NCI-H1092 (cell line): Measurements from ENCODE around the gene NOS3.
A peak's percentile ranks its signal among the peaks of the same experiment; 100 is the strongest.

Experiments used
- DNase-seq: peaks from one replicate; lab custom pipeline; 2025; lab: John Stamatoyannopoulos, UW

NOS3 gene

DNA sequence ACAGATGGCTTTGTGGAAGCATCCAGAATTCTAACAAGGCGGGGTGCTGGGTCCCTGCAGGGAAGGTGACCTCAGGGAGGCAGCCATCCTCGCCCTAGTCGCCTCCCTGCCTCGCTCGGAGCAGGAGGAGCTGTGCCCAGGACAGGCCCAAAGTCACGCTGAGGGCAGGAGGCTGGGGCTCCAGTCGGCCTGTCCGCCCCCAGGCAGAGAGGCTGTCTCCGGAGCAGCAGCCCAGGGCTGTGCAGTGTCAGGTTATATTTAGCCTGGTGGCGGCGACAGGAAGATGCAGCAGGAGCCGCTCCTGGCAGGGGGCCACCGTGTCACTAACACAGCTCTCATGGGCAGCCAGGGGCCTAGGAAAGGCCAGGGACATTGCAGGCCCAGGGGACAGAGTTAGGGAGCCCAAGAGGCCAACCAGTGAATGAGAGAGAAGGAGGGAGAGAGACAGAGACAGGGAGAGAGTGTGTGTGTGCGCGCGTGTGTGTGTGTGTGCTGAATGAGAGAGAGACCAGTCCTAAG, 26.2 kb upstream of the NOS3 start:
- DNase-seq = peak; percentile 17

DNA sequence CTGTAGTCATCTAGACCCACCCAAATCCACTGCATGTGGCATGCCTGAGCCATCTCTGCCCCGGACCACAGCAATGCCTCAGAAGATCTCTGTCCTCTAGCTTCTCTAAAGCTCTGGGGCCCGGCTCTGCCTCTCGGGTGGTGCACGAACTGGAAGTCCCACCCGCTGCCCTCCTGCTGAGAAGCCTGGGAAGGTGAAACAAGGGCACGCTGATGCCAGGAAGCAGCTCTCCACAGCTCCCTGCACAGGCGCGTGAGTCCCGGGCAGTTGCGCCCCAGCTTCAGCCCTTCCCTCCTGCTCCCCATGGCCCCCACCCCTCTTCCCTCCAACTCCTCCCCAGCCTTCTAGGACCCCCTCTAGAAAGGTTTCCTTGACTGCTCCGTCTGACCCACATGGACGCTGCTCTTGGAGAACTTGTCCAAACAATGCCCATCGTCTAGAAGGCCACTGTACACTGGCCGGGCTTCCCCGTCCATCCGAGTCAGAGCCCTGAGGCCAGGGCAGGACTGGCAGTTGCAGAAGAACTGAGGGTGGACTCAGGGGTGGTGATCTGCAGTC, 25.5 kb upstream of the NOS3 start:
- DNase-seq = no peak

DNA sequence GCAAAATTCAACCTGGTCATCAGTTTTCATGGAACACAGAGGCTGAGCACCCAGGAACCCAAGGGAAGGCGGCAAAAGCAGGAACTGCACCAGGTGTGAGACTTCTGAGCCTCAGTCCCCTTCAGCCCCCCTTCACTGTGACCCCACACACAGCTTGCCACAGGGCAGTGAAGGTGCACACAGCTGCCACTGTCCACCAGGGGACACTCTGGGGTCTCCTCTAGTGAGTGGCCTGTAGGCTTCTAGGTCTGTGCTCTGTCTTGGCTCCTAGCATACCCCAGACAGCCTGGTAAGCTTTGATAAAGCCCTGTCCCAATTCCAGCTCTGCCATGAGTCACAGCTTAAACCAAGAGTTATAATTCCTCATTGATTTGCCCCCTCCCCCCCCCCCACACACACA, 24.8 kb upstream of the NOS3 start:
- no peak for DNase-seq

DNA sequence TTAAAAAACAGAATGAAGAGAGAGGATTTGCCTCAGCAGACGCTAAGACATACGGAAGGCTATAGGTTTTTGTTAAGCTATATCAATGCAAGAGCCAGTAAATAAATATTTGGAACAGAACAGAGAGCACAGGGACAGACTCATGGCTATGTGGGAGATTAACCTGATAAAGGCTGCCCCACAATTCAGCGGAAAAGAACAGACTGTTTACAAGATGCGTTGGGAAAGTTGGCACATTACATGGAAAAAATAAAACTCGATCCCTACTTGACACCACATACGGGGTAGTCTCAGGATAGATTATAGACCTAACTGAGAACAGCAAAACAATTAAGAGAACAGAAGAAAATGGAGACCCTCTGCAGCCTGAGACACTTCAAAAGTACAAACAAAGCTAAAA, 23.5 kb upstream of the NOS3 start:
- no peak for DNase-seq

- no peak for DNase-seq
Measured at GRCh38 chr7:150968056-150968733, 22.6 kb upstream of the NOS3 start.

- DNase-seq = peak; percentile 38
Measured at GRCh38 chr7:150968734-150969372, 22.0 kb upstream of the NOS3 start.

GRCh38 chr7:150969475-150969874, 21.3 kb upstream of the NOS3 start:
- peak; percentile 83 for DNase-seq

DNA sequence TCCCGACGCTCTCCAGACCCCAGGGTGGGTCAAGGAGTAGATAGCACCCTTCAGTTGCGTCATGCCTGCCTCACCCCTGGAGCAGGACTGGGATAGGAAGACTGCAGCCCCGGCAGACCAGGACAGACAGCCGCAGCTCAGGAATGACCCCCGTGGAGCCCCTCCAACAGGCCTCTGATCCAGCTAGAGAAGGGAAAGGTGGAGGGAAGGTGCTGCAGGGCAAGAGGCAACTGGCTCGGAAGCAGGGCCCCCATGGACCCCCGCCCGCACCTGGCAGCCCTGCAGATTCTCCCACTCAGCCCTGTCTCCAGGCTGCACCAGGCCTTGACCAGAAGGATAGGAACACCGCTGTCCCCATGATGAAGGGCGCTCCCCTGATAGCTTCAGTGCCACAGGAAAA, 20.4 kb upstream of the NOS3 start:
- no peak for DNase-seq

DNA sequence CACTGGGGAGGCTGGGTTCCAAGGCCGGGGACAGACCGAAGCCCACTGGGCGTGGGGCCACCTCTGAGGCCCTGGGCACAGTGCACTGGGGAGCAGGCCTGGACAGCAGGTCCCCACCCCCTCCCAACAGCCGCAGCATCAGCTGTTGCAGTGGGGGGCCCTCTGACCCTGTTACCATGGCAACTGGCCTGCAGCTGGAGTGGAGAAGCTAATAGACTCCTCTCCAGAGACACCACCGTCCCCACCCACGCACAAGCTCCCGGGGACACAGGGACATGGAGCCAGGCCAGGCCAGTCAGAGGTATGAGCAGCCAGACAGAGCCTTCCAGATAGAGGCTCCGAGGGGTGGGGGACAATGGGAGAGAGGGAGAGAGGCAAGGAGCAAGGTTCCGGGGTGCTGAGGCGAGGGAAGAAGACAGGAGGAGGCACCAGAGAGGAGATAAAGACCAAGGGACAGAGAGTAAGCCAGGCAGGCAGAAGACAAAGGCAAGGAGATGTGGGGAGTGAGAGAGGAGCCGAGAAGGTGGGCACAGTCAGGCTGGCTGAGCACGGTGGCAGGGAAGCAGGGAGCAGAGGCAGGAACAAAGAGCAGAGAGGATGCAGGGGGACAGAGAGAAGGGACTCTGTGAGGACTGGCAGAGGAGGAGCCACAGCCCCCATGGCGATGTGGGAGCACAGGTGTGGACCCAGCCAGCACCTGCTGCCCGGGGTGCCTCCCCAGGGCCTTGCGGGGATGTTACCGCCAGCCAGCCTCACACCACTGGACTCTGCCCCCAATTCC, 19.4 kb upstream of the NOS3 start:
- DNase-seq = peak; percentile 61

DNA sequence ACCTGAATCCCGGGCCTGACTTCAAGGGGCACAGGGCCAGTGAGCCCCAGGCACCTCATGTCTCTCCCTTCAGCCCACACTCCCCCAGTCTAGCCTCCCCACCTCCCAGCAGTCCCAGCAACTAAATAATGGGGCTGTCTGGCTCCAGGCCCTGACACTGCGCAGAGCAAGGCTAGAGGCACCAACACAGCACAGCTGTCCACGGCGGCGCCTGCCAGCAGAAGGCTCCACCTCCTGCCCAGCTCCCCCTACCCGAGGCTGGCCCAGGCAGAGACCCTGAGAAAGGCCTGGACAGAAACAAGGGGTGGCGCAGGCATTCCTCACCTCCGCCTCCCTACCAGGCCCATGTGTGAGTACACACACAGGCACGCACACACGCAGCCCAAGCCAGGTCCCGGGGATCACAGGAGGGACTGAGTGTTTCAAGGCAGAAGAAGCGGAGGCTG, 18.8 kb upstream of the NOS3 start:
- peak; percentile 73 for DNase-seq

DNA sequence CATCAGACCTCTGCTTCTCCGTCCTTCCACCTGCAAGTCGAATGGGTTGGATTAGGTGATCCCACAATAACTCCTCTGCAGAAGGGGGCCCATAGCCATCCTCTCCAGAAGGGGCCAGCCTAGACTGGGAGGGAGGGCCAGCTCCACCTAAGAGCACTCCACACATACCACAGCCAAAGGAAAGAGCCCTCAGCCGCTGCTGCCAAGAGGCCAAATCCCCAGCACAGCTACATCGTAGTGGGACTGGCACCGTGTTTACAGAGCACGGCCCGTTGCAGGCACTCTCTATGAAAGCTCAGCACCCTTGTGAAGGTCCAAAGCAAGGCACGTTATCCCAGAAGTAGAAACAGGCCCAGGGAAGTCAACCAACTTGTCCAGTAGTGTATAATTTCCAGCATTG, 18.1 kb upstream of the NOS3 start:
- no peak for DNase-seq

- peak; percentile 40 for DNase-seq
Measured at GRCh38 chr7:150973571-150974451, 17.0 kb upstream of the NOS3 start.

- peak; percentile 56 for DNase-seq
Measured at GRCh38 chr7:150974468-150975391, 16.1 kb upstream of the NOS3 start.

DNA sequence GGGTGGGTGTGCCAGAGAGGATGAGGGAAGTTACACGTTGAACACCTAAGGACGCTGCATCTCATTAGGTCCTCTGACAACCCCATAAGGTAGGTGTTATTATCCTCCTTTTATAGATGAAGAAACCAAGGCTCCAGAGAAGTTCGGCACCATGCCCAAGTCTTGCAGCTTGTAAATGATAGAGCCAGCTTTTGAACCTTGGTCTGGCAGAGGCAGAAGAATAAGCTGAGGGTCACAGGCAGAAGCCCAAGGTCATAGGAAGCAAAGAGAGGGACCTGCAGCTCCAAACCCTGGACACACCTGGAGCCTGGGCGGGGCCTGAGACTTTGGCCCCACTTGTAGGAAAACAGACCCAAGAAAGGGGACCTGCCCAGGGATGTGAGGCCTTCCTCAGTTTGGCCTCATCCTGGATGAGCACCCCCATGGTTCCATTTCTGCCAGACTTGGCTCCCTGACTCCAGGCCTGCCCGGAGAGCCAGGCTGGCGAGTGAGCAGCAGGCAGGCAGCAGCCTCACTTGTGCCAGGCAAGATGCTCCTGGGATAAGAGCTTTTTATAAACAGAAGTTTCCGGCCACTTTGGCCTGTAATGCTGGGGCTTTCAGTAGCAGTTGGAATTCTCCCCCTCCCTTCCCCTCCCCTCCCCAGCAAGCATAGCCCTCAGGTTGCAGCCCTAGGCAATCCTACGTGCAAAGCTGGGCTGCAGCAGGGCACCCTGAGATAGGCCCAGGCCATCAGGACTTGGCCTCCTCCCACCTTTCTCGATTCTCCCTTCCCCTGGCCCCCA, 15.1 kb upstream of the NOS3 start:
- no peak for DNase-seq

DNA sequence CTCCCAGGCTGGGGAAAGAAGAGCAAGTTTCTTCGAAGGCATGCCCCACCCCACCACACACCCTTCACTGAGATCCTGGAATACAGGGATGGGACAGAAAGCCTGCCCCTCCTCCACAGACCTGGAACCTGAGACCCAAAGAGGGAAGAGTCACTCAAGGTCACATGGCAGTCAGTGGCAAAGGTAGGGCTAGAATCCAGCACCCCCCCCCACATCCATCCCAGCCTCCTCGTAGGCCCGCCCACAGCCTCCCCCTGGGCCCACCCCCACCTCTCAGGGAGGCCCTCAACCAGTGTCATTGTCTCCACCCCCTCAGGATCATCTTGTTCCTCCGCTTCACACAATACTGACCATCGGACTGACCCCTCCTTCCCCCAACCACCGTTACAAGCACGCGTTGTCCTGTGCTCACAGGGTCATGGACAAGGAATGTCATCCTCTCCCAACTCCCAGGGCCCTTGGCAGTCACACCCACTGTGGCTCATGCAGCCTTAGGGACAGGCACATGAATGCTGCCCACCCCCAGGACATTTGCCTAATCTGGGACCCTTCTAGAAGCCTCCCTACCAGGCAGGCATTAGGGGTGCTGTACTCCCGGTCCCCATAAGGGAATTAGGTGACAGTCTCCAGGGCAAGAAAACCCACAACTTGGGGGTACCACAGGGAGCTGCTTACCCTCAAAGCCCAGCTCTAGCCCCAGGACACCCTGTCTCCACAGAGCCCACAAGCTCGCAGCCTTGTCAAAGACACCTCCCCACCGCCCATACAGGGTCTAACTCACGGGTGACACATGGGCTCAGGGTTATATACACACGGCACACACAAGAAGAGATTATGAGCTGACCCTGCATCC, 14.1 kb upstream of the NOS3 start:
- no peak for DNase-seq

DNA sequence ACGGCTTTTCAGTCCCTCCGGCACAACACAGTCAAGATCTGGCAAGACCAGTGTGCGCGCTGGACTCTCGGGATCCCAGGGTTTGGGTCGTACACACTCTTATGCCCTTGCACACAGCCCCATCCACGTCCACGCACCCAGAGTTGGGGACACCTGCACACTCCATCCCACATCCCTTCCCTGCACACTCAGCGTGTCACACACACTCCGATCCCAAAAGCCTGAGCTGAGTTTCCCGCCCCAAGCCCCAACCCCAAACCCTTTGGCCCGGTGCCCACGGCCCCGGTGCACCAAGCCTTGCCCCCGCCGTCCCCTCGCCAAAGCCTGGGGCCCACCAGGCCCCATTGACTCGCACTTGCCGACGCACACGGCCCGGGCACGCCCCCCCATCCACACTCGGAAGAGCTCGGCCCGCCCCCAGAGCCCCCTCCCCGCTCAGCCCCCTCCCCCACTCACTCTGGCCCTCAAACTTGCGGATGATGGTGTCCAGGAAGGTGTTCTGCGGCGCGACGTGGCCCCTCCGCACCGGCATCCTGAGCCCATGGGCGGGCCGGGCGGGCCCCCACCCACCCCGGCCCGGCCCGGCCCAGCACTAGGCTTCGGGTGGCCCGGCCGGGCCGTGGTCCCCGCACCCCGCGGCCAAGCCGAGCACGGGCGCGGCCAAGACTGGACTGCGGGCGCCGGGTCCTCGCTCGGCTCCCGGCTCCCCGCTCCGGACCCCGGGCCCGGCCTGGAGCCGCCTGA, 13.3 kb upstream of the NOS3 start:
- peak; percentile 36 for DNase-seq

DNA sequence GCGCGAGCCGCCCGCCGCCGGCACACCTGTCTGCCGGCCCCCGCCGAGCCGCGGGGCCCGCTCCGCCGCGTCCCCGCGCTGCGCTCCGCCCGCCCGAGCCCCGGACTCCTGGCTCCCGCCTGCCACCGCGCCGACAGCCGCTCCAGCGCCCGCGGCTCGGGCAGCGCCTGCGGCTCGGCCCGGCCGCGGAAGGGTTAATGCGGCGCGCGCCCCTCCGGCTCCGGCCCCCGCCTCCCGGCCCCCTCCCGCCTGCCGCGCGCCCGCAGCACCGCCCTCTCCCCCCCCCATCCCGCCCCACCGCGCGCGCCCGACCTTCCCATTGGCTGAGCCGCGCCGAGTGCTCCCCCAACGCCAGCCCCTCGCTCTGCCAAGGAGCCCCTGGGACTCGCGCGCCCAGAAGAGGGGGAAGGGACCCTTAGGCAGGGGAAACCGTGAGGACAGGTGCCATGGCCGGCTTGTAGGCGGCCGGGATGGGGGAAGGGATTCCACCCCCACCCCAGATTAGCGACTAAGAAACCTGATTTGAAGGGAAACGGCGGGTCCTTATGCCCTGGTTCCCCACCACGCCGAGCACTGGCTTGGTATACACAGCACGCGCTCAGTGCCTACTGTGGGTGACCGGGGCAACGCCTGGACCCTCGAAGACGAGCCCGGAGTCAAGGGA, 12.6 kb upstream of the NOS3 start, which contains the start of gene KCNH2:
Gene KCNH2, minus strand, starts transcription at position 196 of the 664 bp plus-strand sequence. CDS start 408 bp downstream, outside the sequence.
- peak; percentile 92 for DNase-seq
